Stimulated activated CD8-positive, alpha-beta memory T cell treated with anti-CD3 and anti-CD28 coated beads, Interleukin-15, amount 100 ng/mL, for 1 hour (primary cell): Measurements from ENCODE around the gene GOLGA6L10.
"Not testable (repeated sequence)": the region's sequence is repeated elsewhere in the genome, so short reads cannot be mapped to it uniquely, and the experiment has no call there.

Experiments
- DNase-seq: peaks from one replicate; pipeline ENCODE4 v3.0.0-alpha.2; 2020; ENCODE audit warnings: low read depth

GOLGA6L10 gene, protein sequence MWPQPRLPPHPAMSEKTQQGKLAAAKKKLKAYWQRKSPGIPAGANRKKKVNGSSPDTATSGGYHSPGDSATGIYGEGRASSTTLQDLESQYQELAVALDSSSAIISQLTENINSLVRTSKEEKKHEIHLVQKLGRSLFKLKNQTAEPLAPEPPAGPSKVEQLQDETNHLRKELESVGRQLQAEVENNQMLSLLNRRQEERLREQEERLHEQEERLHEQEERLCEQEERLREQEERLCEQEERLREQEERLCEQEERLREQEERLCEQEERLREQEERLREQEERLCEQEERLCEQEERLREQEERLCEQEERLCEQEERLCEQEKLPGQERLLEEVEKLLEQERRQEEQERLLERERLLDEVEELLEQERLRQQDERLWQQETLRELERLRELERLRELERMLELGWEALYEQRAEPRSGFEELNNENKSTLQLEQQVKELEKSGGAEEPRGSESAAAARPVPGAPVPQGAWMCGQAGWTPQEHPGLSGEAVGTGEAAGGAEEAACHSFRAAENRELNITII

GRCh38 chr15:82349375-82349774, at the start of gene GOLGA6L10:
Gene GOLGA6L10 (minus strand): TSS chr15:82349475. CDS start chr15:82349375, 100 bp downstream.
- DNase-seq = not testable (repeated sequence)

- DNase-seq = no peak
These were observed 49.5 kb upstream of the GOLGA6L10 start for GRCh38 chr15:82398785-82399184.

DNA sequence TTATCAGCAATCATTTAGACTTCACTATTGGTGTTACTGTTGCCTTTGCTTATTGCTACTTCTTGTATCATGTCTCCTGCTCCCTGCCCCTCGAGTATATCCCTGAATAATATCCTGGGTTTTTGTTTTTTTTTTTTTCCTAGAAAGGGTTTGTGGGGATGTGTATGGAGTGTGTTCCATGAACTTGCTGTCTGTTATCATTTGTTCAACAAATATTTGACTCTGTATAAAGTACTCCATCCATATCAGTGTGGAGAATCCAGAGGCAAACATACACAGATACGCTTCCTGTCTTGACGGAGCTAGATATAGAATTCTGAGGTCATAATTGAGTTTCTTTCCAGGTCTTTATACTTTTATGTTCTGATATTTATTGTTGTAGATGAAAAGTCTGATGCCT, 48.5 kb upstream of the GOLGA6L10 start:
- DNase-seq = no peak

GRCh38 chr15:82395788-82396187, 46.5 kb upstream of the GOLGA6L10 start:
- DNase-seq = not testable (repeated sequence)

DNA sequence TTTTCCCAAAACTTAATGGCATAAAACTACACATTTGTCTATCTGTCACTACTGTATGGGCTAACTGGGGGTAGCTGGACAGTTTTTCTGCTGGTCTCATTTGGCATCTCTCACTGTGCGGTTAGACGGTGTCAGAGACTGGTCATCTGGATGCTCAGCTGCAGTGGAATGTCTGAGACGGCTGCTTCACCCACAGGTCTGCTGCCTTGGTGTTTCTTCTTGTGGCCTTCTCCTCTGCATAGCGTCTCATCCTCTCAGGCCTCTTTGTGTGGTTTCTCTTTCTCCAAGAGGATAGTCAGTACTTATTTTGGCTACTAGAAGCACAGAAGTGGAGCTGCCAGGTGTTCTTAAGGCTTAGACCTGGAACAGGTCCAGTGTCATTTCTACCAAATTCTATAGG, 44.4 kb upstream of the GOLGA6L10 start:
- DNase-seq = no peak

DNA sequence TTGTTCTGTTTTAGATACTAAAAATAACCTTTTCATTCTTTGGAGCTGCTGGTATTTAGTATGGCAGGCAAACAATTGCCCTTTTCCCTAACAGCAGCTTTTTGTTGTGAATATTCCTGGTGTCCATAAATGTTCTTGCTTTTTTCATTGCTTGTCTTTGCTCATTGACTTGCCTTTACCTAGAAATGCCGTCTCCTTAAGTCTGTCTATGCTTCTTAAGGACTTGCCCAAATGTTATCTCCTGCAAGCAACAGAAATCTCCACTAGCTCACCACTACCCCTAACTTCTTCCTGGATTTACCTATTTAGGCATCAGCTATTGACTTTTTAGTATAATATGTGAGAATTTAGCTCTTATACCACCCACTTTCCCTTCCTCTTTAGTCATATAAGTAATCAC, 42.8 kb upstream of the GOLGA6L10 start:
- not testable (repeated sequence) for DNase-seq

DNA sequence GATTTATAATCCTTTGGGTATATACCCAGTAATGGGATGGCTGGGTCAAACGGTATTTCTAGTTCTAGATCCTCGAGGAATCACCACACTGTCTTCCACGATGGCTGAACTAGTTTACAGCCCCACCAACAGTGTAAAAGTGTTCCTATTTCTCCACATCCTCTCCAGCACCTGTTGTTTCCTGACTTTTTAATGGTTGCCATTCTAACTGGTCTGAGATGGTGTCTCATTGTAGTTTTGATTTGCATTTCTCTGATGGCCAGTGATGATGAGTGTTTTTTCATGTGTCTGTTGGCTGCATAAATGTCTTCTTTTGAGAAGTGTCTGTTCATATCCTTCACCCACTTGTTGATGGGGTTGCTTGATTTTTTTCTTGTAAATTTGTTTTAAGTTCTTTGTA, 40.9 kb upstream of the GOLGA6L10 start:
- DNase-seq = not testable (repeated sequence)

GRCh38 chr15:82387209-82387608, 37.9 kb upstream of the GOLGA6L10 start:
- not testable (repeated sequence) for DNase-seq

- not testable (repeated sequence) for DNase-seq
These were observed 32.2 kb upstream of the GOLGA6L10 start for GRCh38 chr15:82381330-82381955.

DNA sequence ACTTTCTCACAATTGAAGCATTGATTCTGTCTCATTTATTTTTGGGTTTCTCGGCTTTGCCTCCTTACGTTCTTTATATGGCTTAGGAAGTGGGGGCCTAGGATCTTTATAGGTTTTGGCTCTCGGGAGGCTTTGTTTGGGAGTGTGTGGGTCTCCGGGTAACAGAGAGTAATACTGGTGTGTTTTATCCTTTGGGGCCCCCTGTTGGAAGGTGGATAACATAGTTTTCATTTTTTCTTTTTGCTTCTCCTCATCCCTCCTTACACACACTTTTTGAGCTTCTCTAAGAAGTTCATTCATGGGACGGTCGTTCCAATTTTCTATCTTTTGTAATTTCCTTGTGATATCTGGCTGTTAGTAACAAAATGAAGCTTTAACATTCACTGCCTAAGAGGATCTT, 30.3 kb upstream of the GOLGA6L10 start:
- DNase-seq = not testable (repeated sequence)

GRCh38 chr15:82373661-82374060, 24.4 kb upstream of the GOLGA6L10 start:
- DNase-seq = not testable (repeated sequence)

DNA sequence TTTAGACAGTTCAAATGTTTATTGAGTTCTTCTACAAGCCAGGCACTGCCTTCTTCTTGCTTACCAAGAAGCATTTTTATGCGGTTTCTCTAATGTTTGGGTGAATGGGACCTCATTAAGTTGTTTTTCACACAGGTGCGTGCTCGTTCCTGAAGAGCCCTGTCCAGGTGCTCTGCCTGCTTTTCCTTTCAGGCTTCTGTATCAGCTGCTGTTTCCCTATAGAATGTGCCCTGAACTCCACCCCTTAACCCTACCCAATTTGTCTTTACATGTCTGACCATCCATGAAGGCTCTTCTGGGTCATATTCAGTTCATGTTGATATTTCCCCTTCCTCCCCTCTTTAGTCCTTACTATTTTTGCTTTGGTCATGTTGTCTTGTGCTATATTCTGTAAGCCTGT, 22.4 kb upstream of the GOLGA6L10 start:
- DNase-seq = no peak

DNA sequence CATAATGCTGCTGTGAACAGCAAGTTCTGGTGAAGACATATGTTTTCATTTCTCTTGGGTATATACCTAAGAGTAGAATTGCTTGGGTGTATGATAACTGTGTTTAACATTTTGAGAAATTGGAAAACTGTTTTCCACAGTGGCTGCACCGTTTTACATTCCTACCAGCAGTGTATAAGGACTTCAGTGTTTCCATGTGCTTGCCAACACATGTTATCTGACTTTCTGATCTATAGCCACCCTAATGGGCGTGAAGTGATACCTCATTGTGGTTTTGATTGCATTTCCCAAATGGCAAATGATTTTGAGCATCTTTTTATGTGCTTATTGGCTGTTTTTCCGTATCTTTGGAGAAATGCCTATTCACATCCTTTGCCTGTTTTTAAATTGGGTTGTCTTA, 18.5 kb upstream of the GOLGA6L10 start:
- DNase-seq = not testable (repeated sequence)

GRCh38 chr15:82365692-82366323, 16.5 kb upstream of the GOLGA6L10 start:
- DNase-seq = peak; percentile 15

GRCh38 chr15:82364548-82364947, 15.3 kb upstream of the GOLGA6L10 start:
- DNase-seq = not testable (repeated sequence)

- not testable (repeated sequence) for DNase-seq
These were observed 13.5 kb upstream of the GOLGA6L10 start for GRCh38 chr15:82362790-82363189.

DNA sequence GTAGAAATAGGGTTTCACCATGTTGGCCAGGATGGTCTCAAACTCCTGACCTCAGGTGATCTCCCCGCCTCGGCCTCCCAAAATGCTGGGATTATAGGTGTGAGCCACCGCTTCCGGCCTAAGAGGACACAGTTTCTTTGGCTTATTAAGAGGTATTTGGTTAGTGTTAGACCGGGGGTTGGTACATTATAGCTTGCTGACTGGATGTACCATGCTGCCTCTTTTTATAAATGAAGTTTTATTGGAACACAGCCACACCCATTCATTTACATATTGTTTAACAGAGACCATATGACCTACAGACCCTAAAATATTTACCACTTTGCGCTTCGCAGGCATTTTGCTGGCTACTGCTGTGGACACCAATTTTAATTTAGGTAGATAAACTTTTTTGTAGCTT, 11.3 kb upstream of the GOLGA6L10 start:
- not testable (repeated sequence) for DNase-seq

- DNase-seq = not testable (repeated sequence)
These were observed 5.8 kb upstream of the GOLGA6L10 start for GRCh38 chr15:82355055-82355454.

DNA sequence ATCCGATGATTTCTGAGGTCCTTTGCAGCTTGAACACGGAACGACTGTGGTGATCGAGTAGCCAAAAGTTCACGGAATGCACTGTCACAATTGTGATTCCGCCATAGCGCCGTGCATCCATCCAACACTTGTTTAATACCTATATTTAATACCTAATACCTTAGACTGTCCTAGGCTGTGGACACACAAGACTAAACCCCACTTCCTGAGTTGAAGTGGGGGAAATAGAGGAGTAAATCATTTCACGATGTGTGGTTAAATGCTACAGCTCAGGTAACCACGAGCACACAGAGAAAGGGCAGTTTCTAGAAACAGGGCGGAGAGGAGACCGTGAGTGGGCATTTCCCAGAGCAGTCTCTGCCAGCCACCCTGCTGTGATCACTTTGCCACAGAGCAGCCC, 5.3 kb upstream of the GOLGA6L10 start:
- DNase-seq = not testable (repeated sequence)

- not testable (repeated sequence) for DNase-seq
These were observed 1.6 kb downstream of the GOLGA6L10 start for GRCh38 chr15:82347645-82348044.

DNA sequence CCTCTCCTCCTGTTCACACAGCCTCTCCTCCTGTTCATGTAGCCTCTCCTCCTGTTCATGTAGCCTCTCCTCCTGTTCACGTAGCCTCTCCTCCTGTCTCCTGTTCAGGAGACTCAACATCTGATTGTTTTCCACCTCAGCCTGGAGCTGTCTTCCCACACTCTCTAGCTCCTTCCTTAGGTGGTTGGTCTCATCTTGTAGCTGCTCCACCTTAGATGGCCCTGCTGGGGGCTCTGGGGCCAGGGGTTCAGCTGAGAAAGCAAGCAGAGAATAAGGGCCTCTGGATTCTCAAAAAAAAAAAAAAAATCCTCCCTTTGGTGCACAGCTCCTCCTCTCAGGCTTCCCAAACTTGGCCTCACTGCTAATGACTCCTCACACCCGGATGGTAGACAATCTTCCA, 4.1 kb downstream of the GOLGA6L10 start:
- not testable (repeated sequence) for DNase-seq

- not testable (repeated sequence) for DNase-seq
These were observed 4.9 kb downstream of the GOLGA6L10 start for GRCh38 chr15:82344421-82344820.

- DNase-seq = not testable (repeated sequence)
These were observed 5.4 kb downstream of the GOLGA6L10 start for GRCh38 chr15:82343851-82344250.
